Aortic smooth muscle cell (primary cell): ENCODE results near the gene CHD9. TPM values are rescaled to one million over a fixed set of nuclear protein-coding genes. Genes with fewer than 3 reads are reported as not detected.

Source experiments
- total RNA-seq: library from RNA; depleted of rRNA; stranded (reverse); fragments of >200 nt; gene quantifications from 2 replicates; pipeline ENCODE4 v1.2.3, GENCODE V29; 2014

CHD9 gene, protein sequence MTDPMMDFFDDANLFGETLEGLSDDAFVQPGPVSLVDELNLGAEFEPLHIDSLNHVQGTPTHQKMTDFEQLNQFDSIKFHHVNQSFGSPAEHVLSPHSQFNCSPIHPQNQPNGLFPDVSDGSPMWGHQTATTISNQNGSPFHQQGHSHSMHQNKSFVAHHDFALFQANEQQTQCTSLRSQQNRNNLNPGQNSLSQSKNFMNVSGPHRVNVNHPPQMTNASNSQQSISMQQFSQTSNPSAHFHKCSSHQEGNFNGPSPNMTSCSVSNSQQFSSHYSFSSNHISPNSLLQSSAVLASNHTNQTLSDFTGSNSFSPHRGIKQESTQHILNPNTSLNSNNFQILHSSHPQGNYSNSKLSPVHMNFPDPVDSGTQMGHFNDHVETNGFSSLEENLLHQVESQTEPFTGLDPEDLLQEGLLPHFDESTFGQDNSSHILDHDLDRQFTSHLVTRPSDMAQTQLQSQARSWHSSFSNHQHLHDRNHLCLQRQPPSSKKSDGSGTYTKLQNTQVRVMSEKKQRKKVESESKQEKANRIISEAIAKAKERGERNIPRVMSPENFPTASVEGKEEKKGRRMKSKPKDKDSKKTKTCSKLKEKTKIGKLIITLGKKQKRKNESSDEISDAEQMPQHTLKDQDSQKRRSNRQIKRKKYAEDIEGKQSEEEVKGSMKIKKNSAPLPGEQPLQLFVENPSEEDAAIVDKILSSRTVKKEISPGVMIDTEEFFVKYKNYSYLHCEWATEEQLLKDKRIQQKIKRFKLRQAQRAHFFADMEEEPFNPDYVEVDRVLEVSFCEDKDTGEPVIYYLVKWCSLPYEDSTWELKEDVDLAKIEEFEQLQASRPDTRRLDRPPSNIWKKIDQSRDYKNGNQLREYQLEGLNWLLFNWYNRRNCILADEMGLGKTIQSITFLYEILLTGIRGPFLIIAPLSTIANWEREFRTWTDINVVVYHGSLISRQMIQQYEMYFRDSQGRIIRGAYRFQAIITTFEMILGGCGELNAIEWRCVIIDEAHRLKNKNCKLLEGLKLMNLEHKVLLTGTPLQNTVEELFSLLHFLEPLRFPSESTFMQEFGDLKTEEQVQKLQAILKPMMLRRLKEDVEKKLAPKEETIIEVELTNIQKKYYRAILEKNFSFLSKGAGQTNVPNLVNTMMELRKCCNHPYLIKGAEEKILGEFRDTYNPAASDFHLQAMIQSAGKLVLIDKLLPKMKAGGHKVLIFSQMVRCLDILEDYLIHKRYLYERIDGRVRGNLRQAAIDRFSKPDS (N-terminal part only)
- 36.1 and 50.6 TPM in 2 replicates for total RNA-seq

DNA sequence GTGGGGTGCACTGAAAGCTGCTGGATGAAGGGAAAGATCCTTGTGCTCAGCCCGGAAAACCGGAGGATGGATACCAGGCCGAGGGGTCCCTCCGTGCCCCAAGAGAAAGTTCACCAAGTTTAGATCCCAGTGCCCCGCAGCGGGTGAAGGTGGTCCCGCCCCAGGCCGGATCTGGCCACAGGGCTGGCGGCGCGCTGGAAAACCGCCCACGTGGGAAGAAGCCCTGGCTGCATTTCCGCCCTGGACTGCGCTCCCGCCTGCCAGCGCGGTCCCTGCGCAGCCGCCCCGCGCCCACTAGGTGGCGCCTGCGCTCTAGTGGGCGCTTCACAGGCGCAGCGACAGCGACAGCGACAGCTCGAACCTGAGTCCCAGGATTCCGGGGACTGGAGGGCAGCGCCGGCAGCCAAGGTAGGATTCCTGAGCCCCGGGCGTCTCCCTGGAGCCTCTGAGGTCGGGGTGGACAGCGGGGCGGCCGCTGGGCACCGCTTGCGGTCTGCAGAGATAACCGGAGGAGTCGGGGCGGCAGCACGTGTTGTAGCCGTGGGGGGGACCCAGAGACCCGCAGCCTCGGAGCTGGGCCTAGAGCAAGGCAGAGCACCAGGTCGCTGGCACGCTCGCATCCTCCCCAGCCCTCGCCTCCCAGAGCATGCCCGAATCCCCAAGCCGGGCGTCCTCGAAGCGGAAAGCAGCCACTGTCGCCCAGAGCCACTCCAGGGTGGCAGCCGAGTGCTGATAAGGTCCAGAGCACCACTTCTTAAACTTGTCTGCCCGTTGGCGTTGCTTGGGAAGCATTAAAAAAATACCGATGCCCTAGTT is at the start of gene CHD9:
Gene CHD9 (plus strand): TSS at position 322 of the 816 bp plus-strand sequence. CDS start 101,099 bp downstream, outside the sequence.

DNA sequence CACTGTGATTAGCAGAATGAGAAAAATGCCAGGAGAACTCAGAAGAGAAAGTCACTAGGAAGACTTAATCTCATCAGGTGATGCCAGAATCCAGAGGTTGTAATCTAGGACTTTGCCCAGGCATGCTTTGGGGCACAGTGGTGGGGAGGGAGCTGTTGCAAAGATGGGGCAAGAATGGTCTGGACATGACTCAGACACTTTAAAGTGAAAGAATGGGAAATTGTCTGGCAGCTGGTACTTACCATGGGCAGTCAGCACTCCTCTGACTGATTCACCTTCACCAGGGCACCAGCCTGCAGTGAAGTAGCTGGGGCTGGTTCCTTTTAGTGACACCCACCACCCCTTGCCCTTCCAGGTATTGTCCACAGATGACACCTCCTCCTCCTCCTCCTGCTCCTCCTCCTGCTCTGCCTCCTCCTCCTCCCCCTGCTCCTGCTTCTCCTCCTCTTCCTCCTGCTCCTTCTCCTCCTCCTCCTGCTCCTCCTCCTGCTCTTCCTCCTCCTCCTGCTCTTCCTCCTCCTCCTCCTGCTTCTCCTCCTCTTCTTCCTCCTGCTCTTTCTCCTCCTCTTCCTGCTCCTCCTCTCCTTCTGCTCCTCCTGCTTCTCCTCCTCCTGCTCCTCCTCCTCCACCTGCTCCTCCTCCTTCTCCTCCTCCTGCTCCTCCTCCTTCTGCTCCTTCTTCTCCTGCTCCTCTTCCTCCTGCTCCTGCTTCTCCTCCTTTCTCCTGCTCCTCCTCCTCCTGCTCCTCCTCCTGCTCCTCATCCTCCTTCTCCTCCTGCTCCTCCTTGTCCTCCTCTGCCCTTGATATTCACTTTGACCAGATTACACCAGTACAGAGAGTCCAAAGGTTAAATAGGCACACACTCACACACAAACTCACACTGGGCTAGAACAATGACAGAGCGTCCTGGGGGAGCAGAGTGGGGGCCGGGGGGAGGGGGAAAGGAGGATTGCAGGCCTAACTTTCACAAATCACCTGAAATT is 2.0 kb upstream of the CHD9 start, which contains the start of gene CHD9NB:
Gene CHD9NB (minus strand): TSS at position 379 of the 983 bp plus-strand sequence. CDS start 8,739 bp downstream, outside the sequence.

Other genes starting within 250 kb of the CHD9 start
- gene CHD9NB, start 2.1 kb upstream of the CHD9 start, total RNA-seq, result 0.66 and 1.1 TPM in 2 replicates